Activated CD4-positive, alpha-beta memory T cell treated with anti-CD3 and anti-CD28 coated beads, Interleukin-2, amount 10 ng/mL, durations not matched to agents 7 days and 5 days (primary cell): ENCODE data around the gene PPP2R3C. TPM values are rescaled to one million over a fixed set of nuclear protein-coding genes. Genes with fewer than 3 reads are reported as not detected.
"Not testable (repeated sequence)": the region's sequence is repeated elsewhere in the genome, so short reads cannot be mapped to it uniquely, and the experiment has no call there.

ENCODE experiments used
- CTCF ChIA-PET: fragments of 350-600 bp; sonication (Branson Sonifier 250); formaldehyde crosslinking; loops from one replicate; lab custom pipeline; 2021; ENCODE audit warnings: antibody characterized with exemption, inconsistent platforms; lab: Charles Lee
- POLR2A ChIA-PET: fragments of 350-600 bp; sonication (Branson Sonifier 250); formaldehyde crosslinking; loops from one replicate; lab custom pipeline; 2021; ENCODE audit warnings: antibody characterized with exemption; lab: Charles Lee
- DNase-seq: peaks from one replicate; pipeline ENCODE4 v3.0.0-alpha.2; 2020
- H3K27ac Mint-ChIP-seq: one replicate; pipeline ENCODE4 v1.8.0; 2021; ENCODE audit warnings: mild to moderate bottlenecking, mixed read lengths
- H3K27me3 Mint-ChIP-seq: one replicate; pipeline ENCODE4 v1.8.0; 2021; ENCODE audit warnings: mixed read lengths
- H3K36me3 Mint-ChIP-seq: one replicate; pipeline ENCODE4 v1.8.0; 2021; ENCODE audit warnings: low read depth, mixed read lengths
- H3K4me1 Mint-ChIP-seq: one replicate; pipeline ENCODE4 v1.8.0; 2021; ENCODE audit warnings: mixed read lengths
- H3K4me3 Mint-ChIP-seq: one replicate; pipeline ENCODE4 v1.8.0; 2021; ENCODE audit warnings: mild to moderate bottlenecking, mixed read lengths
- H3K9me3 Mint-ChIP-seq: one replicate; pipeline ENCODE4 v1.8.0; 2021; ENCODE audit warnings: mixed read lengths
- total RNA-seq, 2 experiments: library from RNA; stranded (reverse); gene quantifications; one replicate each; pipeline ENCODE4 v1.2.3, GENCODE V29; 2021

PPP2R3C gene
- total RNA-seq, 2 experiments from 2014 or later = 51.7 to 59.4 TPM

GRCh38 chr14:35078082-35078481, 43.7 kb downstream of the PPP2R3C start:
- H3K27ac Mint-ChIP-seq = no peak overlapping the region
- ChIA-PET CTCF (interaction anchor here (1.1 kb wide), 1 partner anchor 97 kb away, joined by 3 read pairs; no protein-coding TSS in a partner anchor), POLR2A (interaction anchor here (0.7 to 0.9 kb wide), 2 partner anchors 10 to 22 kb away, joined by 3 read pairs; no protein-coding TSS in a partner anchor)
- H3K4me1 Mint-ChIP-seq = no peaks in the 10 kb centered on the region
- no peaks in the 10 kb centered on the region for H3K27me3 Mint-ChIP-seq
- H3K4me3 Mint-ChIP-seq = no peak overlapping the region
- DNase-seq = no peak
- peaks cover 39% of the 10 kb centered on the region for H3K36me3 Mint-ChIP-seq
- no peaks in the 10 kb centered on the region for H3K9me3 Mint-ChIP-seq

DNA sequence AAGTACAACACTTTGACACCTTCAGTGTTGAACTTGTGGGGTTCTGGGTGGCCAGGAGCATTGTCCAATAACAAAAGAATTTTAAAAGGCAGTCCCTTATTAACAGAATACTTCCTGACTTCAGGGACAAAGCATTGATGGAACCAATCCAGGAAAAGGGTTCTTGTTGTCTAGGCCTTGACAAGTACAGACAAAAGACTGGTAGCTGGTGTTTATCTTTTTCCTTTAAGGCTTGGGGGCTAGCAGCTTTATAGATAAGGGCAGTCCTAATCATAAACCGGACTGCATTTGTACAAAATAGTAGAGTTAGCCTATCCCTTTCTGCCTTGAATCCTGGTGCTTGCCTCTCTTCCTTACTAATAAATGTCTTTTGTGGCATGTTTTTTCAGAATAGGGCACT, 48.3 kb downstream of the PPP2R3C start:
- no peak for DNase-seq
- ChIA-PET CTCF (no interaction called here), POLR2A (no interaction called here)
- no peaks in the 10 kb centered on the region for H3K27me3 Mint-ChIP-seq
- no peaks in the 10 kb centered on the region for H3K4me1 Mint-ChIP-seq
- H3K27ac Mint-ChIP-seq = no peak overlapping the region
- H3K36me3 Mint-ChIP-seq = peaks cover 48% of the 10 kb centered on the region
- no peaks in the 10 kb centered on the region for H3K9me3 Mint-ChIP-seq
- no peak overlapping the region for H3K4me3 Mint-ChIP-seq

- ChIA-PET POLR2A (no interaction called here), CTCF (no interaction called here)
- Mint-ChIP-seq H3K27me3 (no peaks in the 10 kb centered on the region), H3K9me3 (no peaks in the 10 kb centered on the region), H3K36me3 (peaks cover 54% of the 10 kb centered on the region), H3K4me3 (no peak overlapping the region), H3K27ac (no peak overlapping the region), H3K4me1 (no peaks in the 10 kb centered on the region)
- DNase-seq = no peak
These were observed 49.6 kb downstream of the PPP2R3C start for GRCh38 chr14:35072226-35072625.

DNA sequence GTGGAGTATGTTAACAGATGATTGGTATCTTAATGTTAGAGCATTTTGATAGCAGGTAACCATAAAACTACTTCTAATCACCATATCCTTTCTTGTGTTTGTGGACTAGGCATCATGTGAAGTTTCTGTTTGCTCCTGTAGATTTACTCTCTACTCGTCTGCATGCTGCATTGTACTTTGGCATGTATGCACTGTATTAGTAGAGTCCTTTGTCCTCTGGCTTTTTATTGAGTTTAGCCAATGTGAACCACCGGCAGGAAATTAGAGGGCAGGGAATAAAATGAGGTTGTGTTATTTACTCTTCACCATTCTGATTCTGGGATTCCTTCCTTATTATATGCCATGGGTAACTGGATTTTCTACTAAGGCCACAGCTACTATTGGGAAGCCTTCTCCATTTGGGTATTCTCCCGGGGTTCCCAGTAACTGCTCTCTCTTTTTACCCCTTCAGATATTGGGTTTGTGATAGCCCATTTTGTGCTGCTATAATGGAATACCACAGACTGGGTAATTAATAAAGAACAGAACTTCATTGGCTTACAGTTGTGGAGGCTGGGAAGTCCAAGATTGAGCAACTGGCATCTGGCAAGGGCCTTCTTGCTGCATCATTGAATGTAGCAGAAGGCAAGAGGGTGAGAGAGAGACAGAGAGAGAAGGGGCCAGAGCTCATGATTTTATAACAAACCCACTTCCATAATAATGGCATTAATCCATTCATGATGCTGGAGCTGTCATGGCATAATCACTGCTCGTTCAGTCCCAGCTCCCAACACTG, 53.4 kb downstream of the PPP2R3C start:
- Mint-ChIP-seq H3K27me3 (no peaks in the 10 kb centered on the region), H3K36me3 (peaks cover 46% of the 10 kb centered on the region), H3K9me3 (no peaks in the 10 kb centered on the region), H3K27ac (no peak overlapping the region), H3K4me1 (no peaks in the 10 kb centered on the region), H3K4me3 (no peak overlapping the region)
- no peak for DNase-seq
- ChIA-PET CTCF (interaction anchor here (0.7 kb wide), 1 partner anchor 380 kb away, joined by 3 read pairs; no protein-coding TSS in a partner anchor), POLR2A (no interaction called here)

DNA sequence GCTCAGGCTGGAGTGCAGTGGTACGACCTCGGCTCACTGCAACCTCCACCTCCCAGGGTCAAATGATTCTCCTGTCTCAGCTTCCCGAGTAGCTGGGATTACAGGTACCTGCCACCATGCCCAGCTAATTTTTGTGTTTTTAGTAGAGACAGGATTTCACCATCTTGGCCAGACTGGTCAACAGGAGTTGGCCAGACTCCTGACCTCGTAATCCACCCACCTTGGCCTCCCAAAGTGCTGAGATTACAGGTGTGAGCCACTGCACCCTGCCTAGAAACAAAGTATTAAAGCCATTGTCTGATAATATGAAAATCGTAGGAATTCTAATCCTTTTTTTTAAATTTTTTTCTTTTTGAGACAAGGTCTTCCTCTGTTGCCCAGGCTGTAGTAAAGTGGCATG, 56.1 kb downstream of the PPP2R3C start:
- H3K36me3 Mint-ChIP-seq = peaks cover 41% of the 10 kb centered on the region
- CTCF ChIA-PET, H3K4me1 Mint-ChIP-seq, H3K9me3 Mint-ChIP-seq, H3K27ac Mint-ChIP-seq, H3K4me3 Mint-ChIP-seq, H3K27me3 Mint-ChIP-seq, DNase-seq: not testable (repeated sequence)
- POLR2A ChIA-PET = interaction anchor here (2.4 kb wide), 1 partner anchor 19 kb away, joined by 6 read pairs; the partner anchor contains the start of gene FAM177A1

DNA sequence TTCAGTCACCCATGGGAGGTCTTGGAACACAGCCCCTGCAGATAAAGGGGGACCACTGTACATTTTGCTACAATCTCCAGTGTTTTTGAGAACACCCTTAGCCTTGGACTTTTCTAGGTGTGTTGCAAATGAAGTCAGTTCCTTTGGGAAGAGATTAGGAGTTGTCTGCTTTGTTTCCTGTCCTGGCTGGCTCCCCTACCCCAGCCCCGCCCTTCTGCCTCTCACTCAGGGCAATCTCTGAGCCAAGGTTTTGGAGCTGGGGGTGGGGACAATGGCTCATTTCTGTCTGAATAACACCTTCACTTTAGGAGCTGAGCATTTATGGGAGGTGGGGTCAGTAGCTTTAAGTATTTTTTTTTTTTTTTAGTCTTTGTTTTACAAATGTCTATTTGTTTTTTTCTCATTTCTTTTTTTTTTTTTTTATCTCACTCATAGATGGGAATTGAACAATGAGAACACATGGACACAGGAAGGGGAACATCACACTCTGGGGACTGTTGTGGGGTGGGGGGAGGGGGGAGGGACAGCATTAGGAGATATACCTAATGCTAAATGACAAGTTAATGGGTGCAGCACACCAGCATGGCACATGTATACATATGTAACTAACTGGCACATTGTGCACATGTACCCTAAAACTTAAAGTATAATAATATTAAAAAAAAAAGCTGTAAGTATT, 60.5 kb downstream of the PPP2R3C start:
- POLR2A ChIA-PET, H3K27me3 Mint-ChIP-seq, CTCF ChIA-PET, H3K9me3 Mint-ChIP-seq, H3K4me3 Mint-ChIP-seq, H3K27ac Mint-ChIP-seq, DNase-seq: not testable (repeated sequence)
- Mint-ChIP-seq H3K36me3 (peaks cover 41% of the 10 kb centered on the region), H3K4me1 (peaks cover 13% of the 10 kb centered on the region)

- no peak for DNase-seq
- Mint-ChIP-seq H3K4me1 (peaks cover 27% of the 10 kb centered on the region), H3K9me3 (no peaks in the 10 kb centered on the region), H3K36me3 (peaks cover 42% of the 10 kb centered on the region), H3K27ac (no peak overlapping the region), H3K27me3 (no peaks in the 10 kb centered on the region), H3K4me3 (no peak overlapping the region)
- POLR2A ChIA-PET = no interaction called here
- CTCF ChIA-PET = no interaction called here
These were observed 69.2 kb downstream of the PPP2R3C start for GRCh38 chr14:35052637-35053036.

- no peaks in the 10 kb centered on the region for H3K27me3 Mint-ChIP-seq
- no peaks in the 10 kb centered on the region for H3K9me3 Mint-ChIP-seq
- no peak overlapping the region for H3K27ac Mint-ChIP-seq
- no peak for DNase-seq
- H3K36me3 Mint-ChIP-seq = peaks cover 37% of the 10 kb centered on the region
- ChIA-PET CTCF (no interaction called here), POLR2A (no interaction called here)
- no peak overlapping the region for H3K4me3 Mint-ChIP-seq
- peaks cover 28% of the 10 kb centered on the region for H3K4me1 Mint-ChIP-seq
These were observed 70.0 kb downstream of the PPP2R3C start for GRCh38 chr14:35051796-35052195.

- H3K36me3 Mint-ChIP-seq = peaks cover 32% of the 10 kb centered on the region
- POLR2A ChIA-PET = interaction anchor here (1.0 kb wide), 1 partner anchor 152 kb away, joined by 3 read pairs; no protein-coding TSS in a partner anchor
- no peak overlapping the region for H3K4me3 Mint-ChIP-seq
- no peak for DNase-seq
- no peaks in the 10 kb centered on the region for H3K9me3 Mint-ChIP-seq
- H3K27me3 Mint-ChIP-seq = no peaks in the 10 kb centered on the region
- no peak overlapping the region for H3K27ac Mint-ChIP-seq
- CTCF ChIA-PET = no interaction called here
- H3K4me1 Mint-ChIP-seq = peaks cover 27% of the 10 kb centered on the region
These were observed 71.1 kb downstream of the PPP2R3C start for GRCh38 chr14:35050652-35051051.

- no peaks in the 10 kb centered on the region for H3K27me3 Mint-ChIP-seq
- POLR2A ChIA-PET = interaction anchor here (3.2 to 3.5 kb wide), 2 partner anchors 66 to 74 kb away, joined by 37 to 97 read pairs; partner anchors contain the start of genes PPP2R3C, PRORP and SRP54
- no peak for DNase-seq
- H3K4me1 Mint-ChIP-seq = peaks cover 35% of the 10 kb centered on the region
- CTCF ChIA-PET = no interaction called here
- peaks cover 27% of the 10 kb centered on the region for H3K36me3 Mint-ChIP-seq
- no peaks in the 10 kb centered on the region for H3K9me3 Mint-ChIP-seq
- H3K4me3 Mint-ChIP-seq = peak overlapping the region; percentile 83
- peak overlapping the region; percentile 96 for H3K27ac Mint-ChIP-seq
These were observed 73.7 kb downstream of the PPP2R3C start for GRCh38 chr14:35047976-35048513.

- Mint-ChIP-seq H3K27me3 (no peaks in the 10 kb centered on the region), H3K36me3 (peaks cover 25% of the 10 kb centered on the region), H3K9me3 (no peaks in the 10 kb centered on the region), H3K4me1 (peaks cover 37% of the 10 kb centered on the region), H3K4me3 (peak overlapping the region; percentile 83), H3K27ac (peak overlapping the region; percentile 96)
- POLR2A ChIA-PET = interaction anchor here (0.6 to 3.5 kb wide), 27 partner anchors 9 to 416 kb away, joined by 3 to 97 read pairs (median 6); partner anchors contain the start of genes BAZ1A, CFL2, NFKBIA and PPP2R3C
- CTCF ChIA-PET = interaction anchor here (0.6 to 2.6 kb wide), 10 partner anchors 15 to 374 kb away, joined by 3 to 20 read pairs (median 4); partner anchors contain the start of genes PPP2R3C, PRORP and SRP54
- DNase-seq = peak; percentile 65
These were observed 74.8 kb downstream of the PPP2R3C start for GRCh38 chr14:35046751-35047536.
